ENCODE results near the gene MIP. TPM values are rescaled to one million over a fixed set of nuclear protein-coding genes. Genes with fewer than 3 reads are reported as not detected.

MIP gene
- total and polyA plus RNA-seq, 2 of the 13 experiments (the other 11 are each of a cell fraction or from before 2014, with no cell fraction given), result not detected

- Histone ChIP-seq H4K20me1 (ENCODE audit: insufficient read depth, low read length) (no peaks in the 10 kb centered on the region), H2AFZ (ENCODE audit: low read length) (no peak overlapping the region), H3K9ac (ENCODE audit: insufficient read depth, low read depth, low read length) (no peak overlapping the region), H3K4me2 (ENCODE audit: low read depth, low read length) (no peak overlapping the region), H3K27me3 (ENCODE audit: control insufficient read depth in 1 of 2, insufficient read depth in 2 of 2, low read length in 2 of 2) (no peaks in the 10 kb centered on the region), H3K4me3 (replicated peaks in 1 of 3; ENCODE audit: insufficient read depth in 1 of 3, low read depth in 2 of 3, low read length in 3 of 3) (no peak overlapping the region), H3K36me3 (replicated peaks in 1 of 2; ENCODE audit: control insufficient read depth in 1 of 2, insufficient read depth in 2 of 2, low read length in 2 of 2) (peaks cover under 1 to 2% of the 10 kb centered on the region in 2 experiments; a peak in 2 of 5 replicates), H3K27ac (ENCODE audit: extremely low read length, insufficient read depth, low read length) (no peak overlapping the region), H3K79me2 (ENCODE audit: insufficient read depth, low read length) (no peaks in the 10 kb centered on the region), H3K4me1 (ENCODE audit: insufficient read depth, low read length) (peaks cover 13% of the 10 kb centered on the region), H3K9me3 (ENCODE audit: low read length) (no peaks in the 10 kb centered on the region)
- ATAC-seq, result no peak
- no TSS peak for BruUV-seq (replicated peaks)
- 78% methylated on average over 2 of the region's 6 CpGs for WGBS (ENCODE audit: low lambda C conversion rate)
- FAIRE-seq, result no peak
- CTCF ChIA-PET (ENCODE audit: low intra/inter-chr PET ratio, low total read pairs), result no interaction called here
- in situ Hi-C loops (cut with HindIII; ENCODE audit: extremely low pct_ligation_motif_present, low pct_unique_long_range_greater_than_20kb) (no loop called here), intact Hi-C loops (cut with micrococcal nuclease; ENCODE audit: unreplicated experiment) (no loop called here)
- no peak for DNase-seq (ENCODE audit: low spot score)
- POLR2A ChIA-PET, result interaction anchor here (0.7 kb wide), 1 partner anchor 37 kb away, joined by 5 read pairs; the partner anchor contains the start of gene TIMELESS
- TF ChIP-seq MAFG (CRISPR knock-in tag; IDR thresholded peaks at IDR 0.05) (no peak), RBM22 (optimal IDR thresholded peaks at IDR 0.05; ENCODE audit: low read length) (no peak), ZNF33B (CRISPR knock-in tag; IDR thresholded peaks at IDR 0.05) (no peak), ZNF383 (CRISPR knock-in tag; IDR thresholded peaks at IDR 0.05; ENCODE audit: borderline replicate concordance) (no peak), ZNF468 (CRISPR knock-in tag; IDR thresholded peaks at IDR 0.05) (no peak), ZC3H13 (CRISPR knock-in tag; IDR thresholded peaks at IDR 0.05) (no peak), ZNF263 (CRISPR knock-in tag; IDR thresholded peaks at IDR 0.05) (no peak), REPIN1 (CRISPR knock-in tag; IDR thresholded peaks at IDR 0.05; ENCODE audit: borderline replicate concordance, low read depth) (no peak), AFF4 (CRISPR knock-in tag; IDR thresholded peaks at IDR 0.05) (no peak), ATF5 (CRISPR knock-in tag; IDR thresholded peaks at IDR 0.05; ENCODE audit: low read depth) (no peak), RNF219 (CRISPR knock-in tag; IDR thresholded peaks at IDR 0.05) (no peak), HMGXB3 (CRISPR knock-in tag; IDR thresholded peaks at IDR 0.05; ENCODE audit: borderline replicate concordance) (no peak)
Observed at GRCh38 chr12:56411781-56412639, 42.4 kb downstream of the MIP start.

All from HepG2 (cell line).